Middle frontal gyrus (tissue), 1 donor: ENCODE data around the gene FASTKD1.

ENCODE experiments used
- DNase-seq: peaks from one replicate; pipeline ENCODE4 v3.0.0-alpha.2; 2015; ENCODE audit warnings: low spot score; ENCODE audit errors: extremely low spot score

FASTKD1 gene

DNA sequence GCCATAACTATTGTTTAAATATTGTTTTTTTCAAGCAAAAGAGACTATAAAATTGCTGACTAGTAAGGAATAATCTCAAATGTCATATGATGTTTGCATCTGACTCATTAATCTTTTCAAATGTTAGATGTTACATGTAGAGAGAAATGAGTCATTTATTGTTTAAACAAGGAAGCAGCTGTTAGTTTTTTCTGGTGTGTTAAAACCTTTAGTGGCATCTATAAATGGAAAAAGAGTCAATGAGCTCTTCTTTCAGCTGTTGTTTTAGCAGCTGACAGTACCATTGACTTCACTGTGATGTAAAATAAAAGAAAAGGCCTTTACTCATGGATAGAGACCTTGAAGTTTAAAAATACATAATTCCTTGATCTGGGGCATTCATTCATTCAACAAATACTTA lies 66.0 kb downstream of the FASTKD1 start:
- no peak for DNase-seq

DNA sequence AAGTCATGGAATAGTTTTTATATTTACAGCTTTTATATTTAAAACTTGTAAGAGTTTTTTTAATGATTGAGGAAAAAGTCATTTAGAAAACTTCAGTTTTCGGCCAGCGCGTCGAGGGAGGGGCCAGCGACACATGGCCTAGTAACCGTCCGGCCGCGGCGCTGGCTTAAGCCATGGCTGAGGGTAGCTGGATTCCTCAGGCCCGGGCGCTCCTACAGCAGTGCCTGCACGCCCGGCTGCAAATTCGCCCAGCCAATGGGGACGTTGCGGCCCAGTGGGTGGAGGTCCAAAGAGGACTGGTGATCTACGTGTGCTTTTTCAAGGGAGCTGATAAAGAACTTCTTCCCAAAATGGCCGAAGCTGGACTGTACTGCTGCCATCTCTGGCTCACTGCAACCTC lies 69.0 kb downstream of the FASTKD1 start:
- no peak for DNase-seq

- no peak for DNase-seq
Observed at GRCh38 chr2:169495310-169495928, 78.2 kb downstream of the FASTKD1 start.

- DNase-seq, result no peak
Observed at GRCh38 chr2:169493360-169493759, 80.3 kb downstream of the FASTKD1 start.

- DNase-seq, result no peak
Observed at GRCh38 chr2:169491378-169491777, 82.3 kb downstream of the FASTKD1 start.

DNA sequence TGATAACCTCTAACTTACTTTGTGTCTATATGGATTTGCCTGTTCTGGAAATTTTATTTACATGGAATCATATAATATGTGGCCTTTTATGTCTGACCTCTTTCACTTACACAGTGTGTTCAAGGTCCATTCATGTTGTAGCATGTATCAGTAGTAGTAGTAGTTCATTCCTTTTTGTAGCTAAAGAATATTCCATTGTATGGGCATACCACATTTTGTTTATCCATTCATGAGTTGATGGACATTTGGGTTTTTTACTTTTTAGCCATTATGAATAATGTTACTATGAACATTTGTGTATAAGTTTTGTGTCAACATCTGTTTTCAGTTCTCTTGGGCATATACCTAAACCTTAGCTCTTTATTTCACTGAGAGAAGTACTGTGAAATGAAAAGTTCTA lies 82.8 kb downstream of the FASTKD1 start:
- no peak for DNase-seq

- no peak for DNase-seq
Observed at GRCh38 chr2:169486487-169486886, 87.2 kb downstream of the FASTKD1 start.

GRCh38 chr2:169485650-169486138 lies 88.0 kb downstream of the FASTKD1 start:
- DNase-seq, result no peak

- DNase-seq, result no peak
Observed at GRCh38 chr2:169480079-169480465, 93.6 kb downstream of the FASTKD1 start.
